Panc1 (cell line): ENCODE results near the gene EMC1. TPM values are rescaled to one million over a fixed set of nuclear protein-coding genes. Genes with fewer than 3 reads are reported as not detected.

Source experiments
- ATAC-seq: fragments of 200-7000 bp; cut with Tn5 transposase; 2 replicates; pipeline ENCODE4 v1.9.1; 2020; ENCODE audit warnings: mild to moderate bottlenecking, moderate library complexity
- BruUV-seq: library from RNA; stranded (reverse); fragments of 400-500 nt; replicated peaks from 2 replicates; lab custom pipeline; 2021; lab: Mats Ljungman, UMichigan
- CTCF ChIA-PET: fragments of 300-600 bp; sonication (Branson Sonifier 250); formaldehyde crosslinking; loops from one replicate; lab custom pipeline; 2022; ENCODE audit warnings: antibody characterized with exemption; lab: Charles Lee
- POLR2A ChIA-PET: fragments of 300-600 bp; sonication (Branson Sonifier 250); formaldehyde crosslinking; loops from one replicate; lab custom pipeline; 2022; ENCODE audit warnings: antibody characterized with exemption; lab: Charles Lee
- DNase-seq: peaks from one replicate; pipeline ENCODE4 v3.0.0-alpha.2; 2010; ENCODE audit warnings: low read depth, low spot score
- H3K27ac ChIP-seq: 2 replicates; pipeline ENCODE4 v1.5.1; 2011; ENCODE audit warnings: mild to moderate bottlenecking, low read length, inconsistent platforms
- H3K27me3 ChIP-seq: fragments of 200-500 bp; sonication (Bioruptor generic); 2 replicates; pipeline ENCODE4 v1.6.0; 2014; ENCODE audit warnings: low read length, inconsistent platforms; ENCODE audit not compliant: control insufficient read depth, insufficient read depth
- H3K36me3 ChIP-seq: fragments of 200-500 bp; sonication (Bioruptor generic); 2 replicates; pipeline ENCODE4 v1.5.1; 2014; ENCODE audit warnings: inconsistent platforms, mild to moderate bottlenecking, low read length, moderate library complexity; ENCODE audit not compliant: control insufficient read depth, insufficient read depth
- H3K4me1 ChIP-seq: 2 replicates; pipeline ENCODE4 v1.5.1; 2011; ENCODE audit warnings: inconsistent platforms, mild to moderate bottlenecking, low read length, moderate library complexity; ENCODE audit not compliant: control insufficient read depth, insufficient read depth
- H3K4me3 ChIP-seq, 2 experiments: 2 replicates each; pipeline ENCODE4 v1.5.1; 2011 to 2012; ENCODE audit warnings: low read depth in 2 of 2, low read length in 2 of 2, mild to moderate bottlenecking in 2 of 2, inconsistent platforms in 1 of 2, moderate library complexity in 1 of 2
- H3K9me3 ChIP-seq: fragments of 200-500 bp; sonication (Bioruptor generic); 2 replicates; pipeline ENCODE4 v1.5.1; 2014; ENCODE audit warnings: low read depth, mild to moderate bottlenecking, inconsistent platforms, low read length, moderate library complexity; ENCODE audit not compliant: control insufficient read depth, insufficient read depth
- POLR2AphosphoS5 ChIP-seq: IDR thresholded peaks from 2 replicates; pipeline ENCODE4 v1.6.1; 2012; ENCODE audit warnings: mild to moderate bottlenecking, low read depth, low read length, moderate library complexity
- SIN3A ChIP-seq: IDR thresholded peaks from 2 replicates; pipeline ENCODE4 v1.6.1; 2012; ENCODE audit warnings: low read depth, mild to moderate bottlenecking, low read length, moderate library complexity, borderline replicate concordance; ENCODE audit not compliant: insufficient read depth
- TCF7L2 ChIP-seq: IDR thresholded peaks from 2 replicates; pipeline ENCODE4 v1.6.1; 2011; ENCODE audit warnings: mild to moderate bottlenecking, low read depth, low read length, inconsistent platforms
- in situ Hi-C: cut with HindIII; loops from 2 replicates; pipeline ENCODE4 v1.10.0; 2016; ENCODE audit warnings: low sequenced_read_pairs, low pct_unique_long_range_greater_than_20kb
- intact Hi-C: fragments of 100-400 bp; cut with micrococcal nuclease; formaldehyde crosslinking; loops from one replicate; pipeline ENCODE4 v1.10.0; 2022; ENCODE audit not compliant: unreplicated experiment
- total RNA-seq: library from RNA; stranded (reverse); gene quantifications from one replicate; pipeline ENCODE4 v1.2.1, GENCODE V29; 2021; ENCODE audit not compliant: unreplicated experiment
- TF ChIP-seq, protein P1 (sequence below): fragments of 450-650 bp; IDR thresholded peaks from 2 replicates; pipeline ENCODE4 v1.5.1; 2017; ENCODE audit warnings: mild to moderate bottlenecking
- TF ChIP-seq, protein P2 (sequence below), 2 experiments: IDR thresholded peaks; 2 replicates each; pipeline ENCODE4 v1.6.1; 2011 to 2012; ENCODE audit warnings: low read depth in 2 of 2, control low read depth in 1 of 2, low read length in 1 of 2, mild to moderate bottlenecking in 1 of 2, moderate library complexity in 1 of 2; ENCODE audit not compliant: insufficient read depth in 1 of 2

Gene EMC1
- total RNA-seq, 1 experiment from 2014 or later: 103 TPM

DNA sequence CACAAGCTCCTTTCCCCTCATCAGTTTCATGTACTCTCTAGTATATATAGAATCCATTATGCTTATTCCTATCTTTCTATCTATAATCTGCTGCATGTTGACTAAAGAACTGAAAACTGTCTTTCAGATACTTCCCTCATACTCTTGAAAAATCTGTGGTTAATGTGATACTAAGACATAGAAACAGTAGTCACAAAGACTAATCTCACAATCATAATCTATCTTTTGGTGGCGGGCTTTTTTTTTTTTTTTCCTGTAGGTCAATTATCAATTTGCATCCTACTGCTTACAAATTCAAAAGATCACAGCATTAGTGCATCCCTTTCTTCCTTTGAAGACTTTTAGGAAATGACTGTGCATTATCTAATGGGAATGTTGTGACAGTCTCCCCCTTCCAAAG is 45.9 kb downstream of the EMC1 start:
- intact Hi-C loops: no loop called here
- ATAC-seq (no peak), DNase-seq (no peak)
- in situ Hi-C loops: no loop called here
- no TSS peak for BruUV-seq
- CTCF ChIA-PET: no interaction called here
- H3K27ac ChIP-seq: no peak overlapping the region
- no peaks in the 10 kb centered on the region for H3K9me3 ChIP-seq
- TF ChIP-seq, protein P1, sequence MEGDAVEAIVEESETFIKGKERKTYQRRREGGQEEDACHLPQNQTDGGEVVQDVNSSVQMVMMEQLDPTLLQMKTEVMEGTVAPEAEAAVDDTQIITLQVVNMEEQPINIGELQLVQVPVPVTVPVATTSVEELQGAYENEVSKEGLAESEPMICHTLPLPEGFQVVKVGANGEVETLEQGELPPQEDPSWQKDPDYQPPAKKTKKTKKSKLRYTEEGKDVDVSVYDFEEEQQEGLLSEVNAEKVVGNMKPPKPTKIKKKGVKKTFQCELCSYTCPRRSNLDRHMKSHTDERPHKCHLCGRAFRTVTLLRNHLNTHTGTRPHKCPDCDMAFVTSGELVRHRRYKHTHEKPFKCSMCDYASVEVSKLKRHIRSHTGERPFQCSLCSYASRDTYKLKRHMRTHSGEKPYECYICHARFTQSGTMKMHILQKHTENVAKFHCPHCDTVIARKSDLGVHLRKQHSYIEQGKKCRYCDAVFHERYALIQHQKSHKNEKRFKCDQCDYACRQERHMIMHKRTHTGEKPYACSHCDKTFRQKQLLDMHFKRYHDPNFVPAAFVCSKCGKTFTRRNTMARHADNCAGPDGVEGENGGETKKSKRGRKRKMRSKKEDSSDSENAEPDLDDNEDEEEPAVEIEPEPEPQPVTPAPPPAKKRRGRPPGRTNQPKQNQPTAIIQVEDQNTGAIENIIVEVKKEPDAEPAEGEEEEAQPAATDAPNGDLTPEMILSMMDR: no peak
- TF ChIP-seq TCF7L2 (no peak), SIN3A (no peak), POLR2AphosphoS5 (no peak)
- TF ChIP-seq, protein P2, sequence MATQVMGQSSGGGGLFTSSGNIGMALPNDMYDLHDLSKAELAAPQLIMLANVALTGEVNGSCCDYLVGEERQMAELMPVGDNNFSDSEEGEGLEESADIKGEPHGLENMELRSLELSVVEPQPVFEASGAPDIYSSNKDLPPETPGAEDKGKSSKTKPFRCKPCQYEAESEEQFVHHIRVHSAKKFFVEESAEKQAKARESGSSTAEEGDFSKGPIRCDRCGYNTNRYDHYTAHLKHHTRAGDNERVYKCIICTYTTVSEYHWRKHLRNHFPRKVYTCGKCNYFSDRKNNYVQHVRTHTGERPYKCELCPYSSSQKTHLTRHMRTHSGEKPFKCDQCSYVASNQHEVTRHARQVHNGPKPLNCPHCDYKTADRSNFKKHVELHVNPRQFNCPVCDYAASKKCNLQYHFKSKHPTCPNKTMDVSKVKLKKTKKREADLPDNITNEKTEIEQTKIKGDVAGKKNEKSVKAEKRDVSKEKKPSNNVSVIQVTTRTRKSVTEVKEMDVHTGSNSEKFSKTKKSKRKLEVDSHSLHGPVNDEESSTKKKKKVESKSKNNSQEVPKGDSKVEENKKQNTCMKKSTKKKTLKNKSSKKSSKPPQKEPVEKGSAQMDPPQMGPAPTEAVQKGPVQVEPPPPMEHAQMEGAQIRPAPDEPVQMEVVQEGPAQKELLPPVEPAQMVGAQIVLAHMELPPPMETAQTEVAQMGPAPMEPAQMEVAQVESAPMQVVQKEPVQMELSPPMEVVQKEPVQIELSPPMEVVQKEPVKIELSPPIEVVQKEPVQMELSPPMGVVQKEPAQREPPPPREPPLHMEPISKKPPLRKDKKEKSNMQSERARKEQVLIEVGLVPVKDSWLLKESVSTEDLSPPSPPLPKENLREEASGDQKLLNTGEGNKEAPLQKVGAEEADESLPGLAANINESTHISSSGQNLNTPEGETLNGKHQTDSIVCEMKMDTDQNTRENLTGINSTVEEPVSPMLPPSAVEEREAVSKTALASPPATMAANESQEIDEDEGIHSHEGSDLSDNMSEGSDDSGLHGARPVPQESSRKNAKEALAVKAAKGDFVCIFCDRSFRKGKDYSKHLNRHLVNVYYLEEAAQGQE (IDR thresholded peaks at IDR 0.05; ENCODE audit: insufficient read depth in 1 of 2, low read depth in 2 of 2, low read length in 1 of 2): no peak
- H3K27me3 ChIP-seq: no peaks in the 10 kb centered on the region
- peaks cover 3% of the 10 kb centered on the region; the same call in 1 of the 2 replicates for H3K36me3 ChIP-seq
- peaks cover 21% of the 10 kb centered on the region for H3K4me1 ChIP-seq
- POLR2A ChIA-PET: interaction anchor here (0.5 to 1.0 kb wide), 2 partner anchors 11 to 66 kb away, joined by 3 to 8 read pairs; no protein-coding TSS in a partner anchor
- no peak overlapping the region for H3K4me3 ChIP-seq

DNA sequence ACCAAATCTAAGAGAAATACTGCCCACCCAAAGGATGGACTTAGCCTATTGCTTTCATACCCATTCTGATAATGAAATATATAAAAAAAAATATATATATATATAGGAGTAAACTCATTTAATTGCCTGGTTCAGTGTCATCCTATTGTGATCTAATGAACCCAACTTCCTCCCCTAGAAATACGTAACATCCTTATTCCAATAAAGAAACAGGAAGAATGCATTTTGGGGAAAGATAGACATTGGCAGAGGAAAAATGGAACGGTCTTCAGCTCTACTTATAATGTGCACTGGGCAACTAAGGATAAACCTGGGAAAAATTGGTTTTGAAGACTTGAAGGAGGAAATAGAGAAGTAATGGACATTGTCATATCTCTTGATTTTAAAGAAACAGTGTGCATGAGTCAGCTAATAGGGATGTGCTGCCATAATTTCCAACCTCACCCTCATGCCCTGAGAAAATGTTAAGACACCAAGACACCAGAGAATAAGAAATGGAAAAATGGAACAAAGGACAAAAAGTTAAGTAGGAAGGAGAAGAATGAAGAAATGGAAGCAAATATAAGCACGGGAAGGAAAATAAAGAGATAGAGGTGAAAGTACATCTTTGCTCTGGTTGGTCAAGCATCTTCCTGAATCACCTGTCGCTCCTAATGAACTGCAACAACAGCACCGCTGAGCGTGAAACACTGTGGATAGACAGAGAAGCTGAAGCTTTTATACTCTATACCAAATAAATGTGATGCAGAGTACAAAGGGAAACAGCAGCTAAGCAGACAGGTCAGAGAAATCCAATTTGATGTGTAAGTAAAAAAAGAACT is 46.7 kb downstream of the EMC1 start:
- DNase-seq: no peak
- H3K9me3 ChIP-seq: no peaks in the 10 kb centered on the region
- no peak overlapping the region for H3K27ac ChIP-seq
- TF ChIP-seq POLR2AphosphoS5: no peak
- TF ChIP-seq, protein P2 (IDR thresholded peaks at IDR 0.05; ENCODE audit: insufficient read depth in 1 of 2, low read depth in 2 of 2, low read length in 1 of 2): no peak
- TF ChIP-seq, protein P1: no peak
- TF ChIP-seq SIN3A: no peak
- TF ChIP-seq TCF7L2: no peak
- CTCF ChIA-PET: no interaction called here
- intact Hi-C loops: no loop called here
- POLR2A ChIA-PET: interaction anchor here (0.7 kb wide), 1 partner anchor 56 kb away, joined by 3 read pairs; no protein-coding TSS in a partner anchor
- no peak overlapping the region for H3K4me3 ChIP-seq
- BruUV-seq: no TSS peak
- no peaks in the 10 kb centered on the region for H3K27me3 ChIP-seq
- in situ Hi-C loops: no loop called here
- peaks cover 4% of the 10 kb centered on the region for H3K36me3 ChIP-seq
- H3K4me1 ChIP-seq: peaks cover 21% of the 10 kb centered on the region
- no peak for ATAC-seq
